ENCODE measurements around the gene ZRANB2.

ZRANB2 gene

GRCh38 chr1:71101839-71102376, 21.1 kb upstream of the ZRANB2 start:
- no peak overlapping the region for H3K4me3 ChIP-seq (ENCODE audit: low read depth, low read length)
- TF ChIP-seq CTCF (conservative IDR thresholded peaks at IDR 0.05; ENCODE audit: low read depth, low read length), result no peak
- DNase-seq (ENCODE audit: low read depth), result no peak

GRCh38 chr1:71097428-71097827, 16.6 kb upstream of the ZRANB2 start:
- TF ChIP-seq CTCF (conservative IDR thresholded peaks at IDR 0.05; ENCODE audit: low read depth, low read length), result no peak
- no peak overlapping the region for H3K4me3 ChIP-seq (ENCODE audit: low read depth, low read length)
- no peak for DNase-seq (ENCODE audit: low read depth)

- no peak for TF ChIP-seq CTCF (conservative IDR thresholded peaks at IDR 0.05; ENCODE audit: low read depth, low read length)
- H3K4me3 ChIP-seq (ENCODE audit: low read depth, low read length), result no peak overlapping the region
- DNase-seq (ENCODE audit: low read depth), result no peak
Observed at GRCh38 chr1:71094913-71095312, 14.1 kb upstream of the ZRANB2 start.

- TF ChIP-seq CTCF (conservative IDR thresholded peaks at IDR 0.05; ENCODE audit: low read depth, low read length), result peak; percentile 62
- DNase-seq (ENCODE audit: low read depth), result peak; percentile 65
- no peak overlapping the region for H3K4me3 ChIP-seq (ENCODE audit: low read depth, low read length)
Observed at GRCh38 chr1:71093938-71094337, 13.1 kb upstream of the ZRANB2 start.

- H3K4me3 ChIP-seq (ENCODE audit: low read depth, low read length), result no peak overlapping the region
- DNase-seq (ENCODE audit: low read depth), result peak; percentile 81
- TF ChIP-seq CTCF (conservative IDR thresholded peaks at IDR 0.05; ENCODE audit: low read depth, low read length), result no peak
Observed at GRCh38 chr1:71089536-71090270, 8.9 kb upstream of the ZRANB2 start.

GRCh38 chr1:71088645-71089287, 7.9 kb upstream of the ZRANB2 start:
- no peak for TF ChIP-seq CTCF (conservative IDR thresholded peaks at IDR 0.05; ENCODE audit: low read depth, low read length)
- DNase-seq (ENCODE audit: low read depth), result no peak
- H3K4me3 ChIP-seq (ENCODE audit: low read depth, low read length), result no peak overlapping the region
